Measurements from ENCODE around the gene NOSTRIN. TPM values are rescaled to one million over a fixed set of nuclear protein-coding genes. Genes with fewer than 3 reads are reported as not detected.

Gene NOSTRIN
- total and polyA plus RNA-seq, 2 of the 8 experiments (the other 6 are each of a cell fraction or from before 2014, with no cell fraction given), result not detected

DNA sequence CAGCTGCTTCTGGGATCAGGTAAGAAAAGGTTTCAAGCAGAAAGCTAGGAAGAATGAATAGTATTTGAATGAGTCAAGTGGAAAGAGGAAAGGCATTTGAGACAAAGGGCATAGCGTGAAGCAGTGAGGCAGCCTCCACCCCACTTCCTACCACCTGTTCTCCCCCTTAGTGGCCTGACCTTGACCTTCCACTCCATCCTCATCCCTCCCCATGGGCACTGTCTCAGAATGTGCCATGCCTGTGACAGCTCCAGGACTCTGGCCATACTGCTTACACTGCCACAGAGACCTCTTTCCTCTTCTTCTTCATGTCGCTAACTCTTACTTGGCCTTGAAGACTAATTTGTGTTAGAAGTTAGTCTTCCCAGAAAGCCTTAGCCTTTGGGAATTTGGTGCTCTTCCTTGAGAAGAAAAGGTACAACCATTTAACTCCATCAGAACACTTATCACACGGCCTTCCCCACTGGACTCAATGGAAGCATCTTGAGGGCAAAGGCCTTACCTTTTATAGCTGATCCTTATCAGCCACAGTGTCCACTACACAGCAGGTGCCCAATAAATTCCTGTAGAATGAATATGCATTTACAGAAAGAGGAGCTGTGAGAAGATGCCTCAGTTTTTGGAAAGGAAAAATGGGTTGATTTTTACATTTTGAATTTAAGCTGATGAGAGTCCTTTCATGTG, 15.2 kb upstream of the NOSTRIN start:
- Histone ChIP-seq H3K4me3 (ENCODE audit: extremely low read depth in 1 of 4, insufficient read depth in 2 of 4, low read depth in 3 of 4, low read length in 4 of 4) (no peak overlapping the region), H2BK12ac (ENCODE audit: low read depth, low read length) (no peak overlapping the region), H3K56ac (replicated peaks; ENCODE audit: insufficient read length, low read depth, low read length) (no peak overlapping the region), H3K27ac (ENCODE audit: low read depth, low read length) (no peak overlapping the region), H3K4me2 (ENCODE audit: insufficient read depth in 1 of 2, low read depth in 2 of 2, low read length in 2 of 2) (no peak overlapping the region), H4K20me1 (replicated peaks in 1 of 2; ENCODE audit: control insufficient read depth in 1 of 2, insufficient read depth in 2 of 2, low read length in 2 of 2) (no peaks in the 10 kb centered on the region), H3K14ac (ENCODE audit: insufficient read length) (no peak overlapping the region), H3K9me3 (ENCODE audit: insufficient read depth in 2 of 2, low read depth in 1 of 2, low read length in 1 of 2) (no peaks in the 10 kb centered on the region), H3K79me1 (ENCODE audit: low read depth, low read length) (no peaks in the 10 kb centered on the region), H2BK5ac (ENCODE audit: low read depth, low read length) (no peak overlapping the region), H2BK20ac (ENCODE audit: low read length) (no peak overlapping the region), H3K4me1 (replicated peaks in 1 of 4; ENCODE audit: control insufficient read depth in 3 of 4, insufficient read depth in 4 of 4, low read length in 3 of 4) (peaks cover 0 to 7% (median 1%) of the 10 kb centered on the region in 4 experiments; a peak in 5 of 7 replicates), H3K9ac (replicated peaks in 1 of 4; ENCODE audit: extremely low read depth in 1 of 4, low read depth in 3 of 4, low read length in 3 of 4) (no peak overlapping the region), H2AK5ac (ENCODE audit: low read depth, low read length) (0 out of 2 replicates have a peak overlapping the region, but pooled peaks have one; percentile 9), H3K23ac (ENCODE audit: insufficient read length) (no peak overlapping the region), H3K27me3 (replicated peaks in 1 of 4; ENCODE audit: control insufficient read depth in 3 of 4, extremely low read depth in 1 of 4, insufficient read depth in 3 of 4, low read length in 3 of 4) (peaks cover 0 to 2% (median 0%) of the 10 kb centered on the region in 4 experiments; a peak in 1 of 7 replicates), H2AFZ (ENCODE audit: low read length) (no peak overlapping the region), H4K5ac (ENCODE audit: insufficient read length, low read depth, low read length) (no peak overlapping the region), H2BK120ac (replicated peaks; ENCODE audit: low read depth, low read length) (no peak overlapping the region), H4K8ac (ENCODE audit: extremely low read depth, insufficient read depth, low read length) (no peak overlapping the region), H3K18ac (ENCODE audit: extremely low read depth, low read length) (peak overlapping the region; percentile 1; the same call in 1 of the 2 replicates), H3K23me2 (ENCODE audit: low read depth, low read length) (no peaks in the 10 kb centered on the region), H3K36me3 (ENCODE audit: control insufficient read depth in 2 of 4, insufficient read depth in 4 of 4, low read length in 3 of 4) (no peaks in the 10 kb centered on the region), H3K79me2 (ENCODE audit: control insufficient read depth in 1 of 2, insufficient read depth in 2 of 2, low read length in 2 of 2) (no peaks in the 10 kb centered on the region), H4K91ac (replicated peaks; ENCODE audit: insufficient read length, low read length) (no peak overlapping the region), H3K4ac (replicated peaks; ENCODE audit: insufficient read length, low read depth, low read length) (no peak overlapping the region), H2BK15ac (ENCODE audit: low read length) (no peak overlapping the region)
- FAIRE-seq (no peak), DNase-seq (ENCODE audit: low read depth in 1 of 2, low spot score in 2 of 2) (no peak)
- ChIA-PET POLR2A (ENCODE audit: partially characterized antibody) (no interaction called here), CTCF (ENCODE audit: partially characterized antibody) (interaction anchor here (0.7 to 1.9 kb wide), 3 partner anchors 13 to 651 kb away, joined by 3 to 6 read pairs (median 4); no protein-coding TSS in a partner anchor)
- 85% methylated on average over 3 of the region's 3 CpGs; no CpG with 5 or more reads in 1 of the 2 experiments for WGBS, 2 experiments (ENCODE audit: extremely low coverage in 1 of 2, insufficient coverage in 1 of 2, insufficient read length in 1 of 2, insufficient replicate concordance in 2 of 2, low coverage in 1 of 2, low lambda C conversion rate in 2 of 2, missing lambda C conversion rate in 1 of 2)
- TF ChIP-seq EP300 (IDR thresholded peaks at IDR 0.05; ENCODE audit: borderline replicate concordance in 1 of 2, low read depth in 2 of 2, low read length in 2 of 2), result no peak
- no peak for TF ChIP-seq CEBPB (IDR thresholded peaks at IDR 0.05; ENCODE audit: low read depth, low read length)
- no peak for TF ChIP-seq SP4 (IDR thresholded peaks at IDR 0.05; ENCODE audit: low read length)
- no peak for TF ChIP-seq KDM4A (IDR thresholded peaks at IDR 0.05; ENCODE audit: low read depth, low read length, severe bottlenecking)
- TF ChIP-seq TEAD4 (IDR thresholded peaks at IDR 0.05; ENCODE audit: low read depth, low read length), result no peak
- TF ChIP-seq HDAC2 (IDR thresholded peaks at IDR 0.05; ENCODE audit: borderline replicate concordance in 1 of 2, low read depth in 2 of 2, low read length in 2 of 2), result no peak
- no peak for TF ChIP-seq CTBP2 (IDR thresholded peaks at IDR 0.05; ENCODE audit: borderline replicate concordance, insufficient read depth, insufficient read length, low read length)
- no peak for TF ChIP-seq NRF1 (IDR thresholded peaks at IDR 0.05; ENCODE audit: low read depth, low read length)
- no peak for TF ChIP-seq RFX5 (IDR thresholded peaks at IDR 0.05; ENCODE audit: borderline replicate concordance, low read depth, low read length)
- no peak for TF ChIP-seq YY1 (IDR thresholded peaks at IDR 0.05; ENCODE audit: low read depth, low read length)
- TF ChIP-seq TAF7 (optimal IDR thresholded peaks at IDR 0.05; ENCODE audit: borderline replicate concordance, low read depth, low read length), result no peak
- TF ChIP-seq TCF12 (IDR thresholded peaks at IDR 0.05; ENCODE audit: low read depth, low read length), result no peak

Data from H1 (cell line).